Type B pancreatic cell (in vitro differentiated cells): Measurements from ENCODE around the gene RD3L. TPM values are rescaled to one million over a fixed set of nuclear protein-coding genes. Genes with fewer than 3 reads are reported as not detected.
"Not testable (repeated sequence)": the region's sequence is repeated elsewhere in the genome, so short reads cannot be mapped to it uniquely, and the experiment has no call there.

Source experiments
- DNase-seq: peaks from one replicate; pipeline ENCODE4 v3.0.0; 2021; ENCODE audit warnings: mixed read lengths; ENCODE audit not compliant: unreplicated experiment; ENCODE audit errors: extremely low spot score
- H3K27ac Mint-ChIP-seq: 2 replicates; pipeline ENCODE4 v1.8.0; 2021; ENCODE audit warnings: mild to moderate bottlenecking, mixed read lengths
- H3K27me3 Mint-ChIP-seq: 2 replicates; pipeline ENCODE4 v1.8.0; 2021; ENCODE audit warnings: mixed read lengths
- H3K36me3 Mint-ChIP-seq: 2 replicates; pipeline ENCODE4 v1.8.0; 2021; ENCODE audit warnings: mixed read lengths
- H3K4me1 Mint-ChIP-seq: one replicate; pipeline ENCODE4 v1.8.0; 2021; ENCODE audit warnings: mixed read lengths; ENCODE audit not compliant: unreplicated experiment
- H3K4me3 Mint-ChIP-seq: 2 replicates; pipeline ENCODE4 v1.8.0; 2021; ENCODE audit warnings: mild to moderate bottlenecking, mixed read lengths
- H3K9me3 Mint-ChIP-seq: 2 replicates; pipeline ENCODE4 v1.8.0; 2021; ENCODE audit warnings: mixed read lengths
- CTCF ChIP-seq: fragments of 200-600 bp; sonication (generic); conservative IDR thresholded peaks from 2 replicates; pipeline ENCODE4 v1.5.0; 2021; ENCODE audit warnings: antibody characterized with exemption, mild to moderate bottlenecking
- total RNA-seq: library from RNA; stranded (reverse); gene quantifications from 2 replicates; pipeline ENCODE4 v1.2.1, GENCODE V29; 2021; ENCODE audit warnings: low replicate concordance

The RD3L gene
- total RNA-seq, 1 donor from 2014 or later = not detected

- DNase-seq = no peak
- H3K4me1 Mint-ChIP-seq = no peaks in the 10 kb centered on the region
- TF ChIP-seq CTCF = no peak
- H3K4me3 Mint-ChIP-seq = no peak within 1 kb of the TSS
- H3K36me3 Mint-ChIP-seq = no peaks in the 10 kb centered on the region
- H3K9me3 Mint-ChIP-seq = no peaks in the 10 kb centered on the region
- H3K27me3 Mint-ChIP-seq = peaks cover 10% of the 10 kb centered on the region
- no peak within 1 kb of the TSS for H3K27ac Mint-ChIP-seq
Measured at GRCh38 chr14:103928011-103928890, 14.1 kb downstream of the RD3L start, which contains the start of gene TDRD9. TDRD9 (plus strand) TSS chr14:103928456; CDS start chr14:103928510, 54 bp downstream.

- no peak overlapping the region for H3K4me3 Mint-ChIP-seq
- TF ChIP-seq CTCF = no peak
- peaks cover 7% of the 10 kb centered on the region for H3K27me3 Mint-ChIP-seq
- no peak for DNase-seq
- H3K27ac Mint-ChIP-seq = no peak overlapping the region
- no peaks in the 10 kb centered on the region for H3K9me3 Mint-ChIP-seq
- H3K4me1 Mint-ChIP-seq = no peaks in the 10 kb centered on the region
- H3K36me3 Mint-ChIP-seq = no peaks in the 10 kb centered on the region
Measured at GRCh38 chr14:103927566-103927965, 14.8 kb downstream of the RD3L start.

- H3K4me1 Mint-ChIP-seq = peaks cover 5% of the 10 kb centered on the region
- no peaks in the 10 kb centered on the region for H3K9me3 Mint-ChIP-seq
- no peak for TF ChIP-seq CTCF
- H3K36me3 Mint-ChIP-seq = peaks cover 4% of the 10 kb centered on the region
- no peak overlapping the region for H3K4me3 Mint-ChIP-seq
- H3K27ac Mint-ChIP-seq = no peak overlapping the region
- H3K27me3 Mint-ChIP-seq = peaks cover 7% of the 10 kb centered on the region
- no peak for DNase-seq
Measured at GRCh38 chr14:103925316-103925715, 17.0 kb downstream of the RD3L start.

- Mint-ChIP-seq H3K9me3 (no peaks in the 10 kb centered on the region), H3K27me3 (peaks cover 7% of the 10 kb centered on the region), H3K4me1 (peaks cover 5% of the 10 kb centered on the region), H3K36me3 (peaks cover 4% of the 10 kb centered on the region), H3K27ac (no peak overlapping the region), H3K4me3 (no peak overlapping the region)
- DNase-seq = no peak
- no peak for TF ChIP-seq CTCF
Measured at GRCh38 chr14:103923863-103924262, 18.5 kb downstream of the RD3L start.

- peak overlapping the region; percentile 93 for H3K4me3 Mint-ChIP-seq
- not testable (repeated sequence) for H3K9me3 Mint-ChIP-seq, DNase-seq, H3K36me3 Mint-ChIP-seq, H3K27ac Mint-ChIP-seq, H3K4me1 Mint-ChIP-seq, H3K27me3 Mint-ChIP-seq
Measured at GRCh38 chr14:103921855-103922200, 20.5 kb downstream of the RD3L start.
